ENCODE measurements around the gene WDR75. TPM values are rescaled to one million over a fixed set of nuclear protein-coding genes. Genes with fewer than 3 reads are reported as not detected.
A peak's percentile ranks its signal among the peaks of the same experiment; 100 is the strongest.

WDR75 gene
- total and polyA plus RNA-seq, 4 donors, result 16.3 to 50.1 (median 23.2) TPM

DNA sequence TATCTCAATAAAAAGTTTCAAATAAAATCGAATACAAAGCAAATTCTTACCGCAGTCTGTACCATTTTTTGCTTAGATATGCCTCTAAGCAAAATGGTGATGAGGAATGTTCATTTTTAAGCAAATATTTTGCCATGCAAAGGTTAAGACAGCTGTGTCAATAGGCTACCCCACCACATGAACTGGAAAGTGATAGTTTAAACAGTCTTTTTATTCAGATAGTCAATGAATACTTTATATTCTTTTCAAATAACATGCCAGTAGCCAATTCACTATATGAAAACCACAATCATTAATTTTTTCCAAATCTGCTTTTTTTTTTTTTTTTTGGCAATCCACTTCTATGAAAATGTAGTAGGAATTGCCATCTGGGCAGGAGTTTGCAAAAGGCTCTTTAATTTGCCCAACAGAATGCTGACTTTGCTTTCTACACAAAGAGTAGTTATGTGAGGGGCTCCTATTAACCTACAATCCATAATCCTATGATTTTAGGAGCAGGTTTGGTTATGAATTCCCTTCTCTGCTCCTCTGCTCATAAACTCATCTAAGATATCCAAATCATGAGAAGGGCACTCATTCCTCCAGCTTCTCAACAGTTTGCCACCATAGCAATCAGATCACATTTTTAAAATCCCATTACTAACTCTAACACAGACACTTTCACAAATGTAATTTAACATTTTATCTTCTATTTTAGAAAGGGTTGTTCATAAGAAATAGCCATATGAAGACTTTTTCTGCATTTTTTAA is 70.1 kb downstream of the WDR75 start:
- DNase-seq, result peak in 2 of 3 donors; percentile 61 to 72
- 90 to 91% methylated on average over 2 of the region's 2 CpGs for WGBS, 2 donors
- no peaks in the 10 kb centered on the region for H3K9me3 ChIP-seq (ENCODE audit: control insufficient read depth in 4 of 4, insufficient read depth in 3 of 4, low read length in 3 of 4)

DNA sequence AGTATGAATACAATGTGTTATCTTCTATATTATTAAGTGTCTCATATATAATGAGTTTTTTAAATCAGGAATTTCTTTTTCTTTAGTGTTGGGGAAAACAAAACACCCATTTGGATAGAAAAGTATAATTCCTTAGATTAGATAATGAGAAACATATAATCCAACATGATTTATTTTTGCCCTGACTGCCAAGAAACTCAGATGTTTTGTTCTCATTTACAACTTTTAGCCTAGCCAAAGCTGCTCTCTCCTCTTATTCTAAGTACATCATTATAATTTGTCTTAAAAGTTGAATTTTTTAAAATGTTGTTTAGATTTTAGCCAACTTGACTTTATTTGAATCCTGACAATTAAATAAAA is 70.7 kb downstream of the WDR75 start:
- Histone ChIP-seq H3K27ac (ENCODE audit: low read depth in 1 of 2, low read length in 1 of 2) (no peak overlapping the region), H3K9me3 (ENCODE audit: control insufficient read depth in 4 of 4, insufficient read depth in 3 of 4, low read length in 3 of 4) (no peaks in the 10 kb centered on the region), H3K36me3 (ENCODE audit: control insufficient read depth in 4 of 4, insufficient read depth in 4 of 4, low read length in 4 of 4) (no peaks in the 10 kb centered on the region), H3K9ac (ENCODE audit: insufficient read depth in 1 of 2, low read length in 2 of 2) (no peak overlapping the region), H3K4me3 (no peak overlapping the region), H3K4me1 (ENCODE audit: control insufficient read depth in 5 of 5, insufficient read depth in 5 of 5, low read length in 5 of 5) (peaks cover 0 to 16% (median 0%) of the 10 kb centered on the region in 5 donors), H3K27me3 (ENCODE audit: control insufficient read depth in 3 of 3, insufficient read depth in 3 of 3, low read length in 2 of 3) (no peaks in the 10 kb centered on the region)
- ATAC-seq (ENCODE audit: insufficient read depth, low FRiP score) (no peak), DNase-seq (peak in 1 of 3 donors; percentile 70)
- TF ChIP-seq, protein P1, sequence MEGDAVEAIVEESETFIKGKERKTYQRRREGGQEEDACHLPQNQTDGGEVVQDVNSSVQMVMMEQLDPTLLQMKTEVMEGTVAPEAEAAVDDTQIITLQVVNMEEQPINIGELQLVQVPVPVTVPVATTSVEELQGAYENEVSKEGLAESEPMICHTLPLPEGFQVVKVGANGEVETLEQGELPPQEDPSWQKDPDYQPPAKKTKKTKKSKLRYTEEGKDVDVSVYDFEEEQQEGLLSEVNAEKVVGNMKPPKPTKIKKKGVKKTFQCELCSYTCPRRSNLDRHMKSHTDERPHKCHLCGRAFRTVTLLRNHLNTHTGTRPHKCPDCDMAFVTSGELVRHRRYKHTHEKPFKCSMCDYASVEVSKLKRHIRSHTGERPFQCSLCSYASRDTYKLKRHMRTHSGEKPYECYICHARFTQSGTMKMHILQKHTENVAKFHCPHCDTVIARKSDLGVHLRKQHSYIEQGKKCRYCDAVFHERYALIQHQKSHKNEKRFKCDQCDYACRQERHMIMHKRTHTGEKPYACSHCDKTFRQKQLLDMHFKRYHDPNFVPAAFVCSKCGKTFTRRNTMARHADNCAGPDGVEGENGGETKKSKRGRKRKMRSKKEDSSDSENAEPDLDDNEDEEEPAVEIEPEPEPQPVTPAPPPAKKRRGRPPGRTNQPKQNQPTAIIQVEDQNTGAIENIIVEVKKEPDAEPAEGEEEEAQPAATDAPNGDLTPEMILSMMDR (IDR thresholded peaks at IDR 0.05; ENCODE audit: control extremely low read depth, extremely low read depth), result no peak

More for the DNA sequence above, 70.1 kb downstream of the WDR75 start:
- no peak for ATAC-seq (ENCODE audit: insufficient read depth, low FRiP score)
- H3K4me1 ChIP-seq (ENCODE audit: control insufficient read depth in 5 of 5, insufficient read depth in 5 of 5, low read length in 5 of 5), result peaks cover 0 to 16% (median 0%) of the 10 kb centered on the region in 5 donors
- TF ChIP-seq, protein P1 (IDR thresholded peaks at IDR 0.05; ENCODE audit: control extremely low read depth, extremely low read depth), result no peak
- no peak overlapping the region for H3K27ac ChIP-seq (ENCODE audit: low read depth in 1 of 2, low read length in 1 of 2)
- H3K4me3 ChIP-seq, result no peak overlapping the region
- H3K9ac ChIP-seq (ENCODE audit: insufficient read depth in 1 of 2, low read length in 2 of 2), result no peak overlapping the region
- H3K27me3 ChIP-seq (ENCODE audit: control insufficient read depth in 3 of 3, insufficient read depth in 3 of 3, low read length in 2 of 3), result no peaks in the 10 kb centered on the region
- no peaks in the 10 kb centered on the region for H3K36me3 ChIP-seq (ENCODE audit: control insufficient read depth in 4 of 4, insufficient read depth in 4 of 4, low read length in 4 of 4)

DNA sequence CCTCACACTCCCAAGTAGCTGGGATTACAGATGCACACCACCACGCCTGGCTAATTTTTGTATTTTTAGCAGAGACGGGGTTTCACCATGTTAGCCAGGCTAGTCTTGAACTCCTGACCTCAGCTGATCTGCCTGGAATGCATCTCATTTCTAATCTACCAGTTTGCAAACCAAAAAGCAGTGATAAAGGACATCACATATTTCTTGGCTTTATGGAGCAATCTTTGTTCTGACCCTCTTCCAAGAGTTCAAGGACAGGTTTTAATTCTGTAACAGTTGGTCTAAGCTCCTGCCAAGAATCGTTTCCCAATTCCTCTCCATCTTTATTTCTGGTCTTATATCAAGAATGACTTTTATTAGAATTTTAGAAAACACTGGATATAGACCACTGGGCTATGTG is 71.6 kb downstream of the WDR75 start:
- H3K9ac ChIP-seq (ENCODE audit: insufficient read depth in 1 of 2, low read length in 2 of 2), result no peak overlapping the region
- H3K9me3 ChIP-seq (ENCODE audit: control insufficient read depth in 4 of 4, insufficient read depth in 3 of 4, low read length in 3 of 4), result peaks cover 0 to 2% (median 0%) of the 10 kb centered on the region in 4 donors
- H3K36me3 ChIP-seq (ENCODE audit: control insufficient read depth in 4 of 4, insufficient read depth in 4 of 4, low read length in 4 of 4), result no peaks in the 10 kb centered on the region
- TF ChIP-seq, protein P1 (IDR thresholded peaks at IDR 0.05; ENCODE audit: control extremely low read depth, extremely low read depth), result no peak
- no peak for ATAC-seq (ENCODE audit: insufficient read depth, low FRiP score)
- H3K4me1 ChIP-seq (ENCODE audit: control insufficient read depth in 5 of 5, insufficient read depth in 5 of 5, low read length in 5 of 5), result peaks cover 0 to 17% (median 0%) of the 10 kb centered on the region in 5 donors
- no peak overlapping the region for H3K27ac ChIP-seq (ENCODE audit: low read depth in 1 of 2, low read length in 1 of 2)
- no peaks in the 10 kb centered on the region for H3K27me3 ChIP-seq (ENCODE audit: control insufficient read depth in 3 of 3, insufficient read depth in 3 of 3, low read length in 2 of 3)
- peak in 1 of 3 donors; percentile 32 for DNase-seq
- 68 to 88% methylated on average over 3 of the region's 3 CpGs for WGBS, 2 donors
- H3K4me3 ChIP-seq, result no peak overlapping the region
